ENCODE measurements around the gene RBPJ. TPM values are rescaled to one million over a fixed set of nuclear protein-coding genes. Genes with fewer than 3 reads are reported as not detected.

The RBPJ gene
- total and polyA plus RNA-seq, 2 donors (not counting 1 experiment from before 2014, with no cell fraction given) = 144 to 253 TPM

DNA sequence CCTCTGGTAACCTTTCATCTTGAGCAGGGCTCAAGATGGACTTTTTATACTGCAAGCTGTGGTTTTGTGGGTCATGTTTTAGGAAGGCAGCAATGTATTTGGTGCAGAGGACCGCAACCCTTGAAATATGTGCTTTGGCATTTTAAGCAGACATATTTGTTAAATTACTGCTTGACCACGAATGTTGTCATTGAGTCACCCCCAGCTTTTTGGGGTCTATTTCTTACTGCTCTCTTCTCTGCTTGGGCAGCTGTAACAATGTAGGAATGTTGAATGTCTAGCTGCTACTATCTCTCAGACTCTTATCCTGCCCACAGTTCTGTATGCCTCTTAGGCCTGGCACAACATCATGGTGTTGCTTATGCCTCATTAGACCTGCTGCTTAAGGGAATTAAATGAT, 6.0 kb downstream of the RBPJ start:
- peak overlapping the region in 2 of 4 experiments; percentile 22 to 32 for H3K4me3 ChIP-seq (replicated peaks in 1 of 4; ENCODE audit: control extremely low read depth in 1 of 4, insufficient read depth in 1 of 4, low read depth in 3 of 4, low read length in 4 of 4)
- peak overlapping the region; percentile 80 for H3K4me2 ChIP-seq (ENCODE audit: extremely low read depth, insufficient read depth, low read length)
- TF ChIP-seq, protein P1, sequence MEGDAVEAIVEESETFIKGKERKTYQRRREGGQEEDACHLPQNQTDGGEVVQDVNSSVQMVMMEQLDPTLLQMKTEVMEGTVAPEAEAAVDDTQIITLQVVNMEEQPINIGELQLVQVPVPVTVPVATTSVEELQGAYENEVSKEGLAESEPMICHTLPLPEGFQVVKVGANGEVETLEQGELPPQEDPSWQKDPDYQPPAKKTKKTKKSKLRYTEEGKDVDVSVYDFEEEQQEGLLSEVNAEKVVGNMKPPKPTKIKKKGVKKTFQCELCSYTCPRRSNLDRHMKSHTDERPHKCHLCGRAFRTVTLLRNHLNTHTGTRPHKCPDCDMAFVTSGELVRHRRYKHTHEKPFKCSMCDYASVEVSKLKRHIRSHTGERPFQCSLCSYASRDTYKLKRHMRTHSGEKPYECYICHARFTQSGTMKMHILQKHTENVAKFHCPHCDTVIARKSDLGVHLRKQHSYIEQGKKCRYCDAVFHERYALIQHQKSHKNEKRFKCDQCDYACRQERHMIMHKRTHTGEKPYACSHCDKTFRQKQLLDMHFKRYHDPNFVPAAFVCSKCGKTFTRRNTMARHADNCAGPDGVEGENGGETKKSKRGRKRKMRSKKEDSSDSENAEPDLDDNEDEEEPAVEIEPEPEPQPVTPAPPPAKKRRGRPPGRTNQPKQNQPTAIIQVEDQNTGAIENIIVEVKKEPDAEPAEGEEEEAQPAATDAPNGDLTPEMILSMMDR (conservative IDR thresholded peaks at IDR 0.05 in 1 of 2, IDR thresholded peaks at IDR 0.05 in 1 of 2; ENCODE audit: low read depth in 1 of 2, low read length in 2 of 2) = no peak
- no peak for TF ChIP-seq EZH2 (IDR thresholded peaks at IDR 0.05; ENCODE audit: low read length, missing control alignments)
- H2AFZ ChIP-seq (ENCODE audit: low read length) = no peak overlapping the region
- H3K36me3 ChIP-seq (ENCODE audit: control insufficient read depth, insufficient read depth, low read length) = no peaks in the 10 kb centered on the region
- peak overlapping the region; percentile 50 for H3K27ac ChIP-seq (ENCODE audit: insufficient read depth, low read length)
- peaks cover 98% of the 10 kb centered on the region for H3K79me2 ChIP-seq (ENCODE audit: control insufficient read depth, insufficient read depth, low read length)
- H3K9ac ChIP-seq (ENCODE audit: insufficient read depth, low read length) = no peak overlapping the region
- H3K4me1 ChIP-seq (ENCODE audit: control insufficient read depth, extremely low read depth, insufficient read depth, low read length) = peaks cover 25% of the 10 kb centered on the region
- H3K27me3 ChIP-seq (ENCODE audit: control insufficient read depth, insufficient read depth, low read length) = no peaks in the 10 kb centered on the region
- DNase-seq (ENCODE audit: low read depth in 2 of 2) = peak; percentile 87 to 99
- H4K20me1 ChIP-seq (ENCODE audit: control insufficient read depth, extremely low read depth, insufficient read depth, low read length) = peaks cover 8% of the 10 kb centered on the region
- H3K9me3 ChIP-seq (ENCODE audit: control insufficient read depth, insufficient read depth, low read depth, low read length) = no peaks in the 10 kb centered on the region

DNA sequence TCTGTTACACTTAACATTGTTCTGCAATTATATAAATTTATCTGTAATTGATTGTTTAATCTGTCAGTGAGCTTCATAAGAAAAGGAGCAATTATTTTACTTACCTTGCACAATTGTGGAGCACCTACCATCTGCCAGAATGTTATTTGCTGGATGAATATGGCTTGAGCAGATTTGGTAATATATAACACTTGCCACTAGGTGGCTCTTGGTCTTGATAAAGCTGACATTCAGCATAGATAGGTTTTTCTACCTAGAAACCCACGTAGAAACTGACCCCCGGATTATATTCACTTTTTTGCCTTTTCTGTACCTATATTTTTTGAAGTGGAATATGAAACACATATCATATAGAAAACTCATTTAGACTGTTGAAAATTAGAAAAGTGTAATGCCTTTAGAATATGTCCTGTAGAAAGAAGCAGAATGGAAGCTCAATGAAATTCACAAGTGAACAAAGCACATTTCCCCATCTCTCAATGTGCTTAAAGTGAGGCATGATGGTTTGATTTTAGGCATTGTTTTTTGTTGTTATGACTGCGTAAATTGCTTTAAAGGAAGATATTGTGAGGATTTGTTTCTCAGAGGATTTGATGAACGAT, 9.5 kb downstream of the RBPJ start:
- DNase-seq (ENCODE audit: low read depth in 2 of 2) = peak; percentile 61 to 73
- H3K9ac ChIP-seq (ENCODE audit: insufficient read depth, low read length) = no peak overlapping the region
- H4K20me1 ChIP-seq (ENCODE audit: control insufficient read depth, extremely low read depth, insufficient read depth, low read length) = peaks cover 15% of the 10 kb centered on the region
- peaks cover 97% of the 10 kb centered on the region for H3K79me2 ChIP-seq (ENCODE audit: control insufficient read depth, insufficient read depth, low read length)
- no peak overlapping the region for H2AFZ ChIP-seq (ENCODE audit: low read length)
- no peak overlapping the region for H3K4me3 ChIP-seq (replicated peaks in 1 of 4; ENCODE audit: control extremely low read depth in 1 of 4, insufficient read depth in 1 of 4, low read depth in 3 of 4, low read length in 4 of 4)
- no peak overlapping the region for H3K4me2 ChIP-seq (ENCODE audit: extremely low read depth, insufficient read depth, low read length)
- no peaks in the 10 kb centered on the region for H3K27me3 ChIP-seq (ENCODE audit: control insufficient read depth, insufficient read depth, low read length)
- TF ChIP-seq, protein P1 (conservative IDR thresholded peaks at IDR 0.05 in 1 of 2, IDR thresholded peaks at IDR 0.05 in 1 of 2; ENCODE audit: low read depth in 1 of 2, low read length in 2 of 2) = peak; percentile 55 to 70
- no peak for TF ChIP-seq EZH2 (IDR thresholded peaks at IDR 0.05; ENCODE audit: low read length, missing control alignments)
- H3K9me3 ChIP-seq (ENCODE audit: control insufficient read depth, insufficient read depth, low read depth, low read length) = no peaks in the 10 kb centered on the region
- no peak overlapping the region for H3K27ac ChIP-seq (ENCODE audit: insufficient read depth, low read length)
- H3K36me3 ChIP-seq (ENCODE audit: control insufficient read depth, insufficient read depth, low read length) = no peaks in the 10 kb centered on the region
- H3K4me1 ChIP-seq (ENCODE audit: control insufficient read depth, extremely low read depth, insufficient read depth, low read length) = peaks cover 17% of the 10 kb centered on the region

DNA sequence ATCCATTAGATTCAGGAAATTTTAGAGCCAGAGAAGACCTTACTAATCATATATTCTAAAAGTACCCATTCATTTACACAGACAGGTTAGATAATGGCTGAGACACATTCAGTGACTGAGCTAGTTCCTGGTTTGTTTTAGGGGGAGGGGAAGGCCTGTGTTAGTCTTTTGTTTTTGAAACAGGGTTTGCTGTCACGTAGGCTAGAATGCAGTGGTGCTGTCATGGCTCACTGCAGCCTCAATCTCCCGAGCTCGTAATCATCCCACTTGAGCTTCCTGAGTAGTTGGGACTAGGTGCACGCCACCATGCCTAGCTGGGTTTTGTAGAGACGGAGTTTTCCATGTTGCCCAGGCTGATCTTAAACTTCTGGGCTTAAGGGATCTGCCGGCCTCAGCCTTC, 10.1 kb downstream of the RBPJ start:
- H3K4me2 ChIP-seq (ENCODE audit: extremely low read depth, insufficient read depth, low read length) = no peak overlapping the region
- peak in 1 of 2 donors; percentile 27 for DNase-seq (ENCODE audit: low read depth in 2 of 2)

More for the DNA sequence above, 10.1 kb downstream of the RBPJ start:
- Histone ChIP-seq H3K27ac (ENCODE audit: insufficient read depth, low read length) (no peak overlapping the region), H3K9ac (ENCODE audit: insufficient read depth, low read length) (no peak overlapping the region), H3K27me3 (ENCODE audit: control insufficient read depth, insufficient read depth, low read length) (no peaks in the 10 kb centered on the region), H3K4me1 (ENCODE audit: control insufficient read depth, extremely low read depth, insufficient read depth, low read length) (peaks cover 11% of the 10 kb centered on the region), H3K79me2 (ENCODE audit: control insufficient read depth, insufficient read depth, low read length) (peaks cover 97% of the 10 kb centered on the region), H2AFZ (ENCODE audit: low read length) (no peak overlapping the region), H4K20me1 (ENCODE audit: control insufficient read depth, extremely low read depth, insufficient read depth, low read length) (peaks cover 15% of the 10 kb centered on the region), H3K36me3 (ENCODE audit: control insufficient read depth, insufficient read depth, low read length) (no peaks in the 10 kb centered on the region), H3K9me3 (ENCODE audit: control insufficient read depth, insufficient read depth, low read depth, low read length) (no peaks in the 10 kb centered on the region), H3K4me3 (replicated peaks in 1 of 4; ENCODE audit: control extremely low read depth in 1 of 4, insufficient read depth in 1 of 4, low read depth in 3 of 4, low read length in 4 of 4) (no peak overlapping the region)
- TF ChIP-seq, protein P1 (conservative IDR thresholded peaks at IDR 0.05 in 1 of 2, IDR thresholded peaks at IDR 0.05 in 1 of 2; ENCODE audit: low read depth in 1 of 2, low read length in 2 of 2) = no peak
- TF ChIP-seq EZH2 (IDR thresholded peaks at IDR 0.05; ENCODE audit: low read length, missing control alignments) = no peak
